HUES48 (cell line): ENCODE results near the gene TMEM184C.

Source experiments
- H3K27ac ChIP-seq: one replicate; pipeline ENCODE4 v1.7.0; 2013; ENCODE audit warnings: low read depth, low read length, inconsistent platforms
- H3K27me3 ChIP-seq: 2 replicates; pipeline ENCODE4 v1.6.1; 2013; ENCODE audit warnings: mild to moderate bottlenecking, low read length; ENCODE audit not compliant: control insufficient read depth, insufficient read depth
- H3K36me3 ChIP-seq: 2 replicates; pipeline ENCODE4 v1.6.1; 2013; ENCODE audit warnings: low read length; ENCODE audit not compliant: control insufficient read depth, insufficient read depth
- H3K4me1 ChIP-seq: 2 replicates; pipeline ENCODE4 v1.6.1; 2013; ENCODE audit warnings: mild to moderate bottlenecking, low read length; ENCODE audit not compliant: control insufficient read depth, insufficient read depth
- H3K4me3 ChIP-seq: 2 replicates; pipeline ENCODE4 v1.5.1; 2013; ENCODE audit warnings: mild to moderate bottlenecking, low read depth, low read length
- H3K9ac ChIP-seq: 2 replicates; pipeline ENCODE4 v1.6.1; 2013; ENCODE audit warnings: mild to moderate bottlenecking, low read depth, low read length, moderate library complexity
- H3K9me3 ChIP-seq: 2 replicates; pipeline ENCODE4 v1.6.1; 2013; ENCODE audit warnings: low read length; ENCODE audit not compliant: control insufficient read depth, insufficient read depth

Gene TMEM184C

GRCh38 chr4:147683717-147684700, 66.8 kb downstream of the TMEM184C start, which contains the start of gene PRMT9:
PRMT9 (minus strand) TSS chr4:147684163; CDS start chr4:147683987, 176 bp downstream.
- Histone ChIP-seq H3K4me1 (peaks cover 13% of the 10 kb centered on the region), H3K9ac (peak within 1 kb of the TSS; percentile 90), H3K27me3 (no peaks in the 10 kb centered on the region), H3K9me3 (no peaks in the 10 kb centered on the region), H3K4me3 (peak within 1 kb of the TSS; percentile 94), H3K27ac (peak within 1 kb of the TSS; percentile 77), H3K36me3 (0 out of 2 replicates have a peak, but pooled peaks cover 1% of the 10 kb centered on the region)

- no peak overlapping the region for H3K9ac ChIP-seq
Measured at GRCh38 chr4:147689067-147689466, 71.9 kb downstream of the TMEM184C start.

GRCh38 chr4:147691820-147692219, 74.6 kb downstream of the TMEM184C start:
- no peaks in the 10 kb centered on the region for H3K4me1 ChIP-seq
- no peaks in the 10 kb centered on the region for H3K27me3 ChIP-seq
- H3K9ac ChIP-seq, result no peak overlapping the region

More at GRCh38 chr4:147689067-147689466, 71.9 kb downstream of the TMEM184C start:
- Histone ChIP-seq H3K27ac (no peak overlapping the region), H3K36me3 (no peaks in the 10 kb centered on the region), H3K4me3 (no peak overlapping the region), H3K9me3 (no peaks in the 10 kb centered on the region), H3K4me1 (peaks cover 8% of the 10 kb centered on the region), H3K27me3 (no peaks in the 10 kb centered on the region)

GRCh38 chr4:147693218-147693617, 76.0 kb downstream of the TMEM184C start:
- Histone ChIP-seq H3K27ac (no peak overlapping the region), H3K4me3 (no peak overlapping the region), H3K9me3 (no peaks in the 10 kb centered on the region), H3K36me3 (no peaks in the 10 kb centered on the region), H3K4me1 (no peaks in the 10 kb centered on the region), H3K9ac (no peak overlapping the region), H3K27me3 (no peaks in the 10 kb centered on the region)

More at GRCh38 chr4:147691820-147692219, 74.6 kb downstream of the TMEM184C start:
- Histone ChIP-seq H3K36me3 (no peaks in the 10 kb centered on the region), H3K4me3 (no peak overlapping the region), H3K27ac (no peak overlapping the region), H3K9me3 (no peaks in the 10 kb centered on the region)

GRCh38 chr4:147696866-147697265, 79.7 kb downstream of the TMEM184C start:
- Histone ChIP-seq H3K36me3 (no peaks in the 10 kb centered on the region), H3K4me3 (no peak overlapping the region), H3K9ac (no peak overlapping the region), H3K4me1 (no peaks in the 10 kb centered on the region), H3K27ac (no peak overlapping the region), H3K9me3 (no peaks in the 10 kb centered on the region), H3K27me3 (no peaks in the 10 kb centered on the region)

GRCh38 chr4:147704846-147705245, 87.6 kb downstream of the TMEM184C start:
- no peaks in the 10 kb centered on the region for H3K27me3 ChIP-seq
- H3K27ac ChIP-seq, result no peak overlapping the region
- H3K36me3 ChIP-seq, result no peaks in the 10 kb centered on the region
- H3K9ac ChIP-seq, result no peak overlapping the region
- no peaks in the 10 kb centered on the region for H3K9me3 ChIP-seq
- H3K4me3 ChIP-seq, result no peak overlapping the region
- H3K4me1 ChIP-seq, result peaks cover 7% of the 10 kb centered on the region; the same call in 1 of the 2 replicates

DNA sequence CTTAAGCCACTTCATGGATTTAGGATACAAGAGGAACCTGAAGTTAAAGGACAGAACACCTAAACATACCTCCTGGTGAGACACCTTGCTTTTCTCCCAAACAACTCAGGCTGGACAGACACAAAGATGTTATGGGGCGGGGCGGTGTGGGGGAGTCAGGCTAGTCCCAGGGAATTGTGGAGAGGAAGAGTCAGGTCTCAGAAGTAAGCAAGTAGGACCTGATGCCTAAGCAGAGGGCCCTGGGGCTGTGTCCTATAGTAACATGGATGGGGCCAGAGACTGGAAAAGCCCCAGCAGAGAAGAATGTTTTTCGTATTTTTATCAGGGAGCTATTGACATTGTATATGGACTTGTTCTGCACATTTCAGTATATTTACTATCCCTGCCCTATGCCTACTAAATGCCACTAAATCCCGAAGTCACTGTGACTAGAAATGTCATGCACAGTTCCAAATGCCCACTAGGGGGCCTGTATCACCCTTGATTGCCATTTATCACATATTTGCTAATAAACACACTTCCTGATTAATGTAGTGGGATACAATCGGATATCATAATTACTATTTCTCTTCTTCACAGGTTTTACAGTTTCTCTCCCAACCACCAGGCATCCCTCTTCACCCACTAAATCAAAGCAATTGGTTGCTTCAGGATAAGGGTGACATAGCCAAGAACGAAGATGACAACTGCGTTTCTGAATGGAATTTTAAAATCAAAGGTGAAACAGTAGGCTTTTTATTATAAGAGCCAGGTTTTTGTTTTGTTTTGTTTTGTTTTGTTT, 90.9 kb downstream of the TMEM184C start:
- Histone ChIP-seq H3K9me3 (no peaks in the 10 kb centered on the region), H3K27ac (no peak overlapping the region), H3K36me3 (no peaks in the 10 kb centered on the region), H3K4me1 (peaks cover 7% of the 10 kb centered on the region; the same call in 1 of the 2 replicates), H3K9ac (no peak overlapping the region), H3K27me3 (no peaks in the 10 kb centered on the region), H3K4me3 (no peak overlapping the region)

DNA sequence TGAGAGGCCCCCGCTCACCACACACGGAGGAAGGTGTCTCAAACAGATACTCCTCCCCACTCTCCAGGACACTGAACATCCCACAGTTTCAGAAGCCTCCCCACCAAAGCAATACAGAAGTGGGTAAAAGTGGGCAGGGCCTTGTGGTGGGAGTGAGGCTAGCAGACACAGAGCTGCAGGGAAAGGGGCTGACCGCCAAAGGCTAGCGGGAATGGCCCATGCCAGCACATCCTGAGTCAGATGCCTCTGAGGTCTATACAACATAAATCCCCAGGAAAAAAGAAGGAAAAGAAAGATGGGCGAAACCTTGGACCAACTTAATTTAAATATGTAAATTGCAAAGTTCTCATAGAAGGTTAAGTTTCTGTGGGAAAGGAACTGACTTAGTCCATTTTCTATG, 92.8 kb downstream of the TMEM184C start:
- H3K4me3 ChIP-seq, result no peak overlapping the region
- H3K27ac ChIP-seq, result no peak overlapping the region
- no peaks in the 10 kb centered on the region for H3K9me3 ChIP-seq
- H3K9ac ChIP-seq, result no peak overlapping the region
- peaks cover 7% of the 10 kb centered on the region; the same call in 1 of the 2 replicates for H3K4me1 ChIP-seq
- no peaks in the 10 kb centered on the region for H3K27me3 ChIP-seq
- H3K36me3 ChIP-seq, result no peaks in the 10 kb centered on the region

DNA sequence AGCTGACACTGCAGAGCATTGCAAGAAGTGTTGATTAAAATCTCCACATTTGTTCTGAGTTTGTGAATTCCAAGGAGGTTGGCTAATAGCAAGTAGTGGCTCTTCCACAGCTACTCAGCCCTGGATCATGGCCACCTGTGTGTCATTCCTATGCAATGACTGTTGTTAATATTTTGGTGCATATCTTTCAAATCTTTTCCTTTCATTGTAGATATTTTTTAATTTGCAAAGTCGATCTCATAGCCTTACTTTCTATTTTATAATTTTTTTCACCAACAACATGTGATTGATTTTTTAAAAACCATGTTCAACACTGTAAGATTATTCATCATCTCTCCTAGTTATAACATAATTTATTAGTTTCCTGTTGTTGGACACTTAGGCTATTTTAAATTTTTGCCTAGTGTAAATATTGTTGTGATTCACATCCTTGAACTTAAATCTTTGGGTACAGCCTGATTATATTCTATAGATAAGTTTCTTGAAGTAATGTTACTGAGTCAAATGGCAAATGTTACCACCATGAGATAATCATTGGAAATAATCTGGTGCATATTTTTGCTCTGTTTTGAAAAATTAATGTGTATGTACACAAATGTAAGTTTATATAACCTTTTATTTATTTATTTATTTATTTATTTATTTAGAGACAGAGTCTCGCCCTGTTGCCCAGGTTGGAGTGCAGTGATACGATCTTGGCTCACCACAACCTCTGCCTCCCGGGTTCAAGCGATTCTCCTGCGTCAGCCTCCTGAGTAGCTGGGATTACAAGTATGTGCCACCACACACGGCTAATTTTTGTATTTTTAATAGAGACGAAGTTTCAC, 97.6 kb downstream of the TMEM184C start:
- H3K4me3 ChIP-seq, result no peak overlapping the region
- H3K4me1 ChIP-seq, result no peaks in the 10 kb centered on the region
- H3K36me3 ChIP-seq, result no peaks in the 10 kb centered on the region
- H3K9ac ChIP-seq, result no peak overlapping the region
- no peaks in the 10 kb centered on the region for H3K27me3 ChIP-seq
- no peak overlapping the region for H3K27ac ChIP-seq
- no peaks in the 10 kb centered on the region for H3K9me3 ChIP-seq

- Histone ChIP-seq H3K4me1 (no peaks in the 10 kb centered on the region), H3K27ac (no peak overlapping the region), H3K9me3 (no peaks in the 10 kb centered on the region), H3K36me3 (no peaks in the 10 kb centered on the region), H3K9ac (no peak overlapping the region), H3K27me3 (no peaks in the 10 kb centered on the region), H3K4me3 (no peak overlapping the region)
Measured at GRCh38 chr4:147717878-147718277, 100.7 kb downstream of the TMEM184C start.
